K562 (cell line): ENCODE data around the gene MYO10. TPM values are rescaled to one million over a fixed set of nuclear protein-coding genes. Genes with fewer than 3 reads are reported as not detected.

Source experiments
- ATAC-seq: fragments of 200-7000 bp; cut with Tn5 transposase; 3 replicates; pipeline ENCODE4 v1.9.1; 2020; ENCODE audit warnings: moderate library complexity
- BruUV-seq: library from RNA; stranded (reverse); fragments of 400-500 nt; replicated peaks from 2 replicates; lab custom pipeline; 2021; lab: Mats Ljungman, UMichigan
- CTCF ChIA-PET: fragments of 300-600 bp; formaldehyde crosslinking; extraction: SDS; loops from one replicate; lab custom pipeline; 2021; ENCODE audit warnings: low intra/inter-chr PET ratio; lab: Yijun Ruan, JAX
- POLR2A ChIA-PET: fragments of 300-600, 350-650 bp; sonication (Branson Sonifier 250); formaldehyde crosslinking; extraction: SDS; loops from one replicate; lab custom pipeline; 2021; ENCODE audit warnings: antibody characterized with exemption, inconsistent platforms; lab: Yijun Ruan, JAX
- DNase-seq, 4 experiments: peaks; one replicate each; pipeline versions ENCODE4 v3.0.0 to v3.0.0-alpha.2; 2011 to 2018; ENCODE audit warnings: low spot score in 3 of 4, mixed read lengths in 3 of 4; ENCODE audit errors: extremely low read depth in 1 of 4
- FAIRE-seq: peaks from 2 replicates; lab custom pipeline; 2011; peaks lifted over from hg19 to GRCh38; lab: Jason Lieb, UNC
- H2AFZ ChIP-seq: 2 replicates; pipeline ENCODE4 v1.6.0; 2011; ENCODE audit warnings: low read depth, low read length, control low read depth, inconsistent platforms
- H3K27ac ChIP-seq: fragments of 200-600 bp; 3 replicates; pipeline ENCODE4 v1.8.0; 2011; ENCODE audit warnings: low read depth, mild to moderate bottlenecking, control low read depth, inconsistent platforms, low read length, moderate library complexity, mixed read lengths; ENCODE audit errors: extremely low read depth
- H3K27me3 ChIP-seq, 2 experiments: fragments of 300-600 bp in 1 of 2; 2 replicates in 1 of 2; 3 replicates in 1 of 2; pipeline versions ENCODE4 v1.6.0 to v1.8.0; 2011; ENCODE audit warnings: inconsistent platforms in 2 of 2, low read length in 2 of 2, mild to moderate bottlenecking in 1 of 2, mixed read lengths in 1 of 2, moderate library complexity in 1 of 2; ENCODE audit not compliant: control insufficient read depth in 2 of 2, insufficient read depth in 2 of 2
- H3K36me3 ChIP-seq: fragments of 300-600 bp; 3 replicates; pipeline ENCODE4 v1.8.0; 2011; ENCODE audit warnings: mild to moderate bottlenecking, low read length, inconsistent platforms; ENCODE audit not compliant: control insufficient read depth, insufficient read depth
- H3K4me1 ChIP-seq, 2 experiments: fragments of 200-600 bp in 1 of 2; replicated peaks in 1 of 2; 2 replicates in 1 of 2; 3 replicates in 1 of 2; pipeline versions ENCODE4 v1.5.1 to v1.8.0; 2011; ENCODE audit warnings: inconsistent platforms in 2 of 2, low read length in 2 of 2, mild to moderate bottlenecking in 1 of 2, mixed read lengths in 1 of 2, moderate library complexity in 1 of 2; ENCODE audit not compliant: control insufficient read depth in 2 of 2, insufficient read depth in 2 of 2
- H3K4me2 ChIP-seq: 2 replicates; pipeline ENCODE4 v1.6.1; 2011; ENCODE audit warnings: low read length, control low read depth, inconsistent platforms, mixed read lengths; ENCODE audit not compliant: insufficient read depth
- H3K4me3 ChIP-seq: fragments of 200-600 bp; sonication (generic), shearing (Covaris generic); 2 replicates; pipeline ENCODE4 v1.5.1; 2016; ENCODE audit warnings: control low read depth, inconsistent platforms
- H3K79me2 ChIP-seq: fragments of 200-600 bp; 3 replicates; pipeline ENCODE4 v1.8.0; 2011; ENCODE audit warnings: low read length, inconsistent platforms; ENCODE audit not compliant: control insufficient read depth, insufficient read depth
- H3K9ac ChIP-seq, 2 experiments: 2 replicates each; pipeline versions ENCODE4 v1.6.0 to v1.6.1; 2011; ENCODE audit warnings: low read depth in 2 of 2, low read length in 2 of 2, control low read depth in 1 of 2, inconsistent platforms in 1 of 2, mild to moderate bottlenecking in 1 of 2, mixed read lengths in 1 of 2; ENCODE audit not compliant: insufficient read depth in 1 of 2
- H3K9me1 ChIP-seq: one replicate; pipeline ENCODE4 v1.6.0; 2011; ENCODE audit warnings: inconsistent platforms, mild to moderate bottlenecking, low read length, moderate library complexity; ENCODE audit not compliant: control insufficient read depth, insufficient read depth
- H3K9me3 ChIP-seq: replicated peaks from 2 replicates; pipeline ENCODE4 v1.5.1; 2011; ENCODE audit warnings: low read depth, low read length, inconsistent platforms; ENCODE audit not compliant: control insufficient read depth, insufficient read depth
- H4K20me1 ChIP-seq: replicated peaks from 2 replicates; pipeline ENCODE4 v1.6.1; 2011; ENCODE audit warnings: low read length, inconsistent platforms, mixed read lengths; ENCODE audit not compliant: control insufficient read depth, insufficient read depth
- ARNT ChIP-seq, 2 experiments: fragments of 450-650 bp; IDR thresholded peaks; 2 replicates each; pipeline ENCODE4 v1.6.1; 2016; ENCODE audit warnings: mild to moderate bottlenecking in 1 of 2
- CAMTA2 ChIP-seq: fragments of 250-450 bp; sonication (Bioruptor Pico); conservative IDR thresholded peaks from 2 replicates; pipeline ENCODE4 v1.5.1; 2022
- CREBBP ChIP-seq: IDR thresholded peaks from one replicate; pipeline ENCODE4 v1.6.1; 2012; ENCODE audit warnings: low read depth, mild to moderate bottlenecking, control low read depth, inconsistent platforms, low read length
- ETV5 ChIP-seq: sonication (generic); formaldehyde crosslinking; IDR thresholded peaks from 2 replicates; pipeline ENCODE4 v1.4.0; 2020; ENCODE audit warnings: low read depth, mild to moderate bottlenecking, missing genetic modification reagents
- HMGXB4 ChIP-seq: sonication (generic); formaldehyde crosslinking; IDR thresholded peaks from 2 replicates; pipeline ENCODE4 v1.8.1; 2023; ENCODE audit warnings: mild to moderate bottlenecking, missing genetic modification reagents
- ILK ChIP-seq: fragments of 450-650 bp; IDR thresholded peaks from 2 replicates; pipeline ENCODE4 v1.6.1; 2016; ENCODE audit warnings: missing genetic modification characterization, low read depth, mild to moderate bottlenecking, missing compliant biosample characterization, moderate library complexity, borderline replicate concordance
- KAT8 ChIP-seq: fragments of 450-650 bp; IDR thresholded peaks from 2 replicates; pipeline ENCODE4 v1.6.1; 2016; ENCODE audit warnings: low read depth, mild to moderate bottlenecking
- MEIS2 ChIP-seq: fragments of 450-650 bp; IDR thresholded peaks from 2 replicates; pipeline ENCODE4 v1.6.1; 2014; ENCODE audit warnings: mild to moderate bottlenecking; ENCODE audit not compliant: partially characterized antibody
- MXI1 ChIP-seq: IDR thresholded peaks from 2 replicates; pipeline ENCODE4 v1.6.1; 2011; ENCODE audit warnings: low read depth, mild to moderate bottlenecking, improper control_type of control experiment, low read length
- PREB ChIP-seq: sonication (generic); formaldehyde crosslinking; IDR thresholded peaks from 2 replicates; pipeline ENCODE4 v1.8.1; 2023; ENCODE audit warnings: mild to moderate bottlenecking, missing genetic modification reagents
- SAP30 ChIP-seq: fragments of 200-600 bp; sonication (generic); IDR thresholded peaks from 2 replicates; pipeline ENCODE4 v1.6.1; 2012; ENCODE audit warnings: borderline replicate concordance, low read depth, mild to moderate bottlenecking, moderate library complexity, low read length, control low read depth, inconsistent platforms; ENCODE audit not compliant: insufficient read depth, poor library complexity, severe bottlenecking
- SFPQ ChIP-seq: fragments of 200-400 bp; formaldehyde crosslinking; IDR thresholded peaks from 2 replicates; pipeline ENCODE4 v1.6.1; 2017; ENCODE audit warnings: mild to moderate bottlenecking, low read depth, low read length, moderate library complexity
- TAF15 ChIP-seq: fragments of 200-400 bp; formaldehyde crosslinking; IDR thresholded peaks from 2 replicates; pipeline ENCODE4 v1.6.1; 2017; ENCODE audit warnings: mild to moderate bottlenecking, low read depth, low read length, moderate library complexity
- ZFPM2 ChIP-seq: fragments of 250-450 bp; sonication (Bioruptor Pico); IDR thresholded peaks from 2 replicates; pipeline ENCODE4 v1.5.1; 2022; ENCODE audit warnings: mild to moderate bottlenecking
- ZNF639 ChIP-seq, 2 experiments: fragments of 200-800 bp in 1 of 2; sonication (Bioruptor generic) in 1 of 2; sonication (generic) in 1 of 2; formaldehyde crosslinking in 1 of 2; IDR thresholded peaks in 1 of 2; conservative IDR thresholded peaks in 1 of 2; 2 replicates each; pipeline versions ENCODE4 v1.5.0 to v1.6.1; 2016 to 2020; ENCODE audit warnings: missing compliant biosample characterization in 1 of 2, missing genetic modification characterization in 1 of 2, missing genetic modification reagents in 1 of 2
- WGBS: fragments of 100-300 bp; shearing (Covaris generic); methylation state at CpG from one replicate; pipeline ENCODE4 v1.1.6; 2016; ENCODE audit warnings: low coverage, mixed read lengths; ENCODE audit not compliant: insufficient coverage; ENCODE audit errors: missing lambda C conversion rate; 5-methylcytosine and 5-hydroxymethylcytosine counted together
- in situ Hi-C: fragments of 300-500 bp; cut with MboI; formaldehyde crosslinking; loops from 4 replicates; pipeline ENCODE4 v1.15.0; 2018; ENCODE audit warnings: inconsistent platforms, mixed read lengths
- intact Hi-C: fragments of 100-400 bp; cut with micrococcal nuclease; formaldehyde crosslinking; loops from 2 replicates; pipeline ENCODE4 v1.14.2; 2022
- polyA plus RNA-seq, 8 experiments: library from polyadenylated mRNA; depleted of rRNA in 4 of 8; stranded (reverse) in 5 of 8; unstranded in 3 of 8; fragments of >200 nt; fragmentation: Nextera tagmentation in 2 of 8; fragmentation: Illumina TruSeq in 1 of 8; extraction: Ambion mirVana in 2 of 8; extraction: Trizol in 1 of 8; gene quantifications; 2 replicates each; pipeline versions ENCODE4 v1.2.1 to v1.2.3, GENCODE V29; 2011 to 2014; ENCODE audit warnings: inconsistent platforms in 1 of 8, missing spikeins in 1 of 8
- total RNA-seq, 7 experiments: library from RNA; depleted of rRNA in 6 of 7; stranded (reverse); fragments of >200 nt in 6 of 7; fragmentation: Illumina TruSeq in 2 of 7; extraction: Trizol in 2 of 7; gene quantifications; 2 replicates each; pipeline versions ENCODE4 v1.2.1 to v1.2.3, GENCODE V29; 2011 to 2021; ENCODE audit warnings: low replicate concordance in 1 of 7

Gene MYO10
- total and polyA plus RNA-seq, 9 of the 15 experiments (the other 6 are each of a cell fraction or from before 2014, with no cell fraction given) = 0.04 to 0.24 TPM; not detected in 7

GRCh38 chr5:16889972-16890519 lies 46.0 kb downstream of the MYO10 start:
- no peak for DNase-seq
- peaks cover 0 to 7% of the 10 kb centered on the region in 2 experiments; a peak in 2 of 5 replicates for H3K4me1 ChIP-seq
- no peak overlapping the region for H3K4me3 ChIP-seq
- intact Hi-C loops = no loop called here
- H3K9me1 ChIP-seq = no peaks in the 10 kb centered on the region
- H3K27me3 ChIP-seq = 0 out of 5 replicates have a peak, but pooled peaks cover 0 to 4% of the 10 kb centered on the region in 2 experiments
- no peaks in the 10 kb centered on the region for H3K79me2 ChIP-seq
- WGBS = 0% methylated on average over 5 of the region's 5 CpGs
- H2AFZ ChIP-seq = no peak overlapping the region
- no peak for FAIRE-seq
- H3K4me2 ChIP-seq = no peak overlapping the region
- no peak overlapping the region for H3K27ac ChIP-seq
- H3K9ac ChIP-seq = no peak overlapping the region
- no peaks in the 10 kb centered on the region for H3K36me3 ChIP-seq
- ATAC-seq = no peak
- in situ Hi-C loops = no loop called here
- no peaks in the 10 kb centered on the region for H4K20me1 ChIP-seq
- H3K9me3 ChIP-seq = no peaks in the 10 kb centered on the region
- ChIA-PET POLR2A (interaction anchor here (0.8 kb wide), 1 partner anchor 48 kb away, joined by 3 read pairs; no protein-coding TSS in a partner anchor), CTCF (no interaction called here)
- no TSS peak for BruUV-seq
- TF ChIP-seq ZNF639 (CRISPR knock-in tag; conservative IDR thresholded peaks at IDR 0.05 in 1 of 2, IDR thresholded peaks at IDR 0.05 in 1 of 2) = no peak
- no peak for TF ChIP-seq SFPQ
- no peak for TF ChIP-seq MXI1
- TF ChIP-seq ZFPM2 (CRISPR knock-in tag) = no peak
- no peak for TF ChIP-seq MEIS2
- no peak for TF ChIP-seq PREB (CRISPR knock-in tag)
- no peak for TF ChIP-seq SAP30
- no peak for TF ChIP-seq HMGXB4 (CRISPR knock-in tag)
- no peak for TF ChIP-seq TAF15
- no peak for TF ChIP-seq ARNT (IDR thresholded peaks at IDR 0.05)
- no peak for TF ChIP-seq ILK (tag)
- no peak for TF ChIP-seq CAMTA2 (CRISPR knock-in tag)
- TF ChIP-seq ETV5 (CRISPR knock-in tag) = no peak
- no peak for TF ChIP-seq CREBBP
- TF ChIP-seq KAT8 = no peak
